Measurements from ENCODE around the gene ALPP.

The ALPP gene

DNA sequence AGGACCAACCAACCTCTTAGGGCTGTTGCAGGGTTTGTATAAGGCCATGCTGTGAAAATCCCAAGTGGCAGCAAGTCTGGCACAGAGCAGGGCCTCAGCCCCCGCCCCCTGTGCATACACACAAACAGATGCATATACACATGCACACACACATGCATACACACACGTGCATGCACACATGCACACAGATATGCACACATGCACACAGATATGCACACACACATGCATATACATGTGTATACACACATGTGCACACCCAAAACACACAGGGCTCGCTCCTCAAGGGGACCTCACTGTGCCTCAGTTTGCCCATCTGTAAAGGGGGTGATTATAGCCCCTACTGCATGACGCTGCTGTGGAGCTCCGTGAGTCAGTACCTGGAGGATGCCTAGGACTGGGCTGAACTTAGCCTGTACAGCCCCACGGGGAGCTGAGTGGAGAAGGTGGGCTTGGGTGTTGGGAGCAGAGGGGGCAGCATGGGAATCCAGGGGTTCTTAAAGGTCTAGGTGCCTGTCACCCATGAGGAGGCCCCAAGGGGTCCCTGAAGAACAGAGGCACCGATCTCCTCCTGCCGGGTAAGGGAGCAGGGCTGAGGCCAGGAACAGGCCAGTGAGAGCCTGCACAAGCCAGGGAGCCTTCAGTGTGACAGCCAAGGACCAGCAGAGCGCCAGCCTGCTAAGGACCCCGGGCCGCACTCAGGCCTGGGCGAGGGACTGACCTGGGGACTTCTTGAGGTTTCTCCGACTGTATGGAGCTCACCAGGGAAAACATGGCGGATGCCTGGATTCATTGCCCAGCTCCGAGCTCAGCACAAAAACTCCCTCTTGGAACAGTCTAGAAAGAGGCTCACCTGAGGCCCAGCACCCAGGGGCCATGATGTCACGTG is 53.4 kb downstream of the ALPP start:
- no peak for DNase-seq

Measured in bone marrow (tissue), 2 donors.